Tibial nerve (tissue), 4 donors: ENCODE data around the gene NNAT. TPM values are rescaled to one million over a fixed set of nuclear protein-coding genes. Genes with fewer than 3 reads are reported as not detected.

Source experiments
- DNase-seq, 2 donors: peaks; one replicate each; pipeline ENCODE4 v3.0.0-alpha.2; 2019; ENCODE audit warnings: low spot score in 2 of 2
- H3K27ac ChIP-seq, 4 donors: fragments of 200-600 bp; sonication (generic) in 3 of 4; one replicate each; pipeline ENCODE4 v1.5.1; 2017 to 2019; ENCODE audit warnings: mild to moderate bottlenecking in 1 of 4
- H3K27me3 ChIP-seq, 2 donors: fragments of 200-600 bp; sonication (generic) in 1 of 2; one replicate each; pipeline versions ENCODE4 v1.5.1 to v1.6.0; 2017 to 2019
- H3K36me3 ChIP-seq, 3 donors: fragments of 200-600 bp; sonication (generic); one replicate each; pipeline ENCODE4 v1.5.1; 2018 to 2019
- H3K4me1 ChIP-seq, 4 donors: fragments of 200-600 bp; sonication (generic) in 3 of 4; one replicate each; pipeline ENCODE4 v1.5.1; 2017 to 2019
- H3K4me3 ChIP-seq, 4 donors: fragments of 200-600 bp; sonication (generic) in 3 of 4; one replicate each; pipeline ENCODE4 v1.5.1; 2017 to 2019; ENCODE audit warnings: mild to moderate bottlenecking in 1 of 4, moderate library complexity in 1 of 4
- H3K9me3 ChIP-seq, 4 donors: fragments of 200-600 bp; sonication (generic) in 3 of 4; one replicate each; pipeline ENCODE4 v1.5.1; 2017 to 2019
- EP300 ChIP-seq, 2 donors: sonication (generic); formaldehyde crosslinking; IDR thresholded peaks; one replicate each; pipeline ENCODE4 v1.6.1; 2017; ENCODE audit warnings: antibody characterized with exemption in 2 of 2, mild to moderate bottlenecking in 1 of 2
- POLR2A ChIP-seq, 2 donors: fragments of 450-650 bp; IDR thresholded peaks; one replicate each; pipeline ENCODE4 v1.6.1; 2017; ENCODE audit warnings: antibody characterized with exemption in 2 of 2, mild to moderate bottlenecking in 2 of 2, moderate library complexity in 2 of 2
- WGBS, 2 donors: methylation state at CpG; one replicate each; pipeline ENCODE4 v1.1.5; 2018; 5-methylcytosine and 5-hydroxymethylcytosine counted together
- total RNA-seq, 4 donors: library from RNA; depleted of rRNA; stranded (reverse); fragments of >200 nt; gene quantifications; one replicate each; pipeline ENCODE4 v1.1.0, GENCODE V29; 2016
- TF ChIP-seq, protein P1 (sequence below), 5 experiments: fragments of 200-600 bp in 3 of 5; fragments of 450-650 bp in 2 of 5; sonication (generic) in 3 of 5; IDR thresholded peaks; one replicate each; pipeline ENCODE4 v1.5.1; 2016 to 2019; ENCODE audit warnings: antibody characterized with exemption in 5 of 5, mild to moderate bottlenecking in 3 of 5, moderate library complexity in 2 of 5

Gene NNAT
- total RNA-seq, 4 donors from 2014 or later, result 2.7 to 12.3 (median 8.4) TPM

DNA sequence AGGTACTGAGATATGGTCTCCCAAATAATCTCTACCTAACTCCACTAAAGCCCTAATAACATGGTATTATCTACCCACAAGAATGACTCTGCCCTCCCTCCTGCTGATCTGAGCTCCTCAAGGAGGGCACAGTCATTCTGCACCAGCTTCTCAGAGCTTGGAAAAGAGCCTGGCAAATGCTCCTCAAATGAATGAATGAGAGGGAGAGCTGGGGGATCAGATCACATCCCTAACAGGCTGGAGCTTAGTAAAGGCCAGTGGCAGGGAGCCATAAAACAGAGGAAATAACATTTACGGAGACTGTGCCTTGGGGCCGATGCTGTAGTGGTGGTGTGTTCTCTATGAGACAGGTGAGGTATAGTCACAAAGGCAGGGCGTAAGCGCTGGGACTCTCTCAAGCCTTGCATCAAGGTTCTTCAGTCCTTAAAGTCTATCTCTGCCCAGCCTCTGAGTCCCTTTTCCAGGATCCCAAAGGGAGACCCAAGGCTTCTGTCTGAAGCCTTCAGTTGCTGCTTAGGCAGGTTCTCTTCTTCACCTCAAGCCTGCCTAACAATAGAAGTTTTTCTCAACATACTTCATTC is 7.2 kb upstream of the NNAT start:
- Histone ChIP-seq H3K4me3 (no peak overlapping the region), H3K27me3 (no peaks in the 10 kb centered on the region), H3K36me3 (peaks cover 0 to 82% (median 3%) of the 10 kb centered on the region in 3 donors), H3K4me1 (peaks cover 0 to 13% (median 0%) of the 10 kb centered on the region in 4 donors), H3K9me3 (no peaks in the 10 kb centered on the region), H3K27ac (no peak overlapping the region)
- TF ChIP-seq, protein P1, sequence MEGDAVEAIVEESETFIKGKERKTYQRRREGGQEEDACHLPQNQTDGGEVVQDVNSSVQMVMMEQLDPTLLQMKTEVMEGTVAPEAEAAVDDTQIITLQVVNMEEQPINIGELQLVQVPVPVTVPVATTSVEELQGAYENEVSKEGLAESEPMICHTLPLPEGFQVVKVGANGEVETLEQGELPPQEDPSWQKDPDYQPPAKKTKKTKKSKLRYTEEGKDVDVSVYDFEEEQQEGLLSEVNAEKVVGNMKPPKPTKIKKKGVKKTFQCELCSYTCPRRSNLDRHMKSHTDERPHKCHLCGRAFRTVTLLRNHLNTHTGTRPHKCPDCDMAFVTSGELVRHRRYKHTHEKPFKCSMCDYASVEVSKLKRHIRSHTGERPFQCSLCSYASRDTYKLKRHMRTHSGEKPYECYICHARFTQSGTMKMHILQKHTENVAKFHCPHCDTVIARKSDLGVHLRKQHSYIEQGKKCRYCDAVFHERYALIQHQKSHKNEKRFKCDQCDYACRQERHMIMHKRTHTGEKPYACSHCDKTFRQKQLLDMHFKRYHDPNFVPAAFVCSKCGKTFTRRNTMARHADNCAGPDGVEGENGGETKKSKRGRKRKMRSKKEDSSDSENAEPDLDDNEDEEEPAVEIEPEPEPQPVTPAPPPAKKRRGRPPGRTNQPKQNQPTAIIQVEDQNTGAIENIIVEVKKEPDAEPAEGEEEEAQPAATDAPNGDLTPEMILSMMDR (IDR thresholded peaks at IDR 0.05), result no peak
- TF ChIP-seq EP300 (IDR thresholded peaks at IDR 0.05), result no peak
- TF ChIP-seq POLR2A (IDR thresholded peaks at IDR 0.05), result no peak
- 74 to 79% methylated on average over 4 of the region's 4 CpGs for WGBS, 2 donors
- DNase-seq, result no peak

DNA sequence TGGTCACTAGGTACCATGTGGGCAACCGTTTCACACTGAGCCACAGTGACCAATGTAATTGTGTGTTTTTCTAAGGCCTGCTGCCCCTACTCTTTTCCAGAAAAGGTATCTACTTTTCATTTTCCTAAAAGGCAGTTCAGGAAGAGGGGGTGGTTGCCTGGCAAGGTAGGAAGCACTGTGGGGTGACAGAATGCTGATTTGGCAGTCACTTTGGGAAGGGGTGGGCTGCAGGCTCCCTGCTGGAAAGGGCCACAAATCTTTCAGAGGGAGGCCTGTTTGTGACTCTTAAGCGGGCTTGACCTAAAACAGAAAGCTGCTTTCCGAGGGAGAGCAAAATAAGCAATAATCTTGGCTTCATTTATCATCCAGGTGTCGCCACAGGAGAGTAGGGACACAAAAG is 5.2 kb upstream of the NNAT start:
- Histone ChIP-seq H3K4me1 (peaks cover 0 to 34% (median 6%) of the 10 kb centered on the region in 4 donors), H3K4me3 (no peak overlapping the region), H3K9me3 (no peaks in the 10 kb centered on the region), H3K27ac (no peak overlapping the region), H3K27me3 (no peaks in the 10 kb centered on the region), H3K36me3 (peaks cover 0 to 75% (median 3%) of the 10 kb centered on the region in 3 donors)
- TF ChIP-seq EP300 (IDR thresholded peaks at IDR 0.05) (no peak), POLR2A (IDR thresholded peaks at IDR 0.05) (no peak)
- TF ChIP-seq, protein P1 (IDR thresholded peaks at IDR 0.05), result no peak
- DNase-seq, result no peak
- 77 to 85% methylated on average over 4 of the region's 4 CpGs for WGBS, 2 donors

DNA sequence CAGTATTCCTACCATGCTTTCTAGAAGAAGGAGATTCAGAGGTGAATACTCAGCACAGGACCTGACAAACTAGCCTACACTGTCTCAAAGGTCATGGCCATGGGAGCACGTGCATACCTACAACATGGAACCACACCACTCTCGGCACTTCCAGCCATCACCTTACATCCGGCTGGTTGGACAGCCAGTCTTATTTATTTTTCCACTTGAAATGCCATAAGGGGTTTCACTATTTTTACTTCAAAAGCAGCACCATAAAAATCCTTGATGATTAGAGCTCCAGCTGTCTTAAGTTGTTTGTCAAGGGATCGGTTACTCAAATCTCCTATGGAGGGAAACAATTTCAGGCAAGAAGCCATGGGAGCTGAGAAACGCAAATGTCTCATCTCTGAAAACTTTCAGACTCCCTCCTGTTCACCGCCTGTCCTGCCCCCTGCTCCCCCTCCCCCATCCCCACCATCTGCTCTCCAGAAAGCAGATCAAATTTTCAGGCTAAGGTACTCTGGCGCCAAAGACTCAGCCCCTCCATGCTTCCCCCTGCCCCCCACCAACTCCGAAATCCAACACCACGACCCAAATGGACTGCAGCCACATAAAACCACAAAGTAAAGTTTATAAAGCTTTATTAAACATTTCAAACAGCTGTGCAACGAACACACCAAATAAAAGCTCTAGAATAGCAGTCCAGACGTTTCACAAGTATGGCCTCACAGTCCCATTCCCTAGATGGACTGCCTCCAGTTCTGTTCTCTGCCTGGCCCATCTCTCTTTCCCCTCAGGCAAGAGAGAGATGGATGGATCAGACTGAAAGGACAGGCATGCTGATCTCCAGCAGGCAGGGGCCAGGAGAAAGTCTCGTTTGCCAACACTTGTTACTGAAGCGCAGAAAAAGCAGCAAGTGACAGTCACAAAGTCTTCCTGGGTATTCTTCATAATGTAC is 4.0 kb upstream of the NNAT start:
- TF ChIP-seq, protein P1 (IDR thresholded peaks at IDR 0.05), result no peak
- TF ChIP-seq POLR2A (IDR thresholded peaks at IDR 0.05) (no peak), EP300 (IDR thresholded peaks at IDR 0.05) (no peak)
- Histone ChIP-seq H3K4me3 (no peak overlapping the region), H3K27ac (no peak overlapping the region), H3K27me3 (no peaks in the 10 kb centered on the region), H3K36me3 (peaks cover 0 to 69% (median 3%) of the 10 kb centered on the region in 3 donors), H3K4me1 (peaks cover 0 to 40% (median 6%) of the 10 kb centered on the region in 4 donors), H3K9me3 (no peaks in the 10 kb centered on the region)
- DNase-seq, result no peak
- WGBS, 2 donors, result 58 to 64% methylated on average over 13 of the region's 13 CpGs

DNA sequence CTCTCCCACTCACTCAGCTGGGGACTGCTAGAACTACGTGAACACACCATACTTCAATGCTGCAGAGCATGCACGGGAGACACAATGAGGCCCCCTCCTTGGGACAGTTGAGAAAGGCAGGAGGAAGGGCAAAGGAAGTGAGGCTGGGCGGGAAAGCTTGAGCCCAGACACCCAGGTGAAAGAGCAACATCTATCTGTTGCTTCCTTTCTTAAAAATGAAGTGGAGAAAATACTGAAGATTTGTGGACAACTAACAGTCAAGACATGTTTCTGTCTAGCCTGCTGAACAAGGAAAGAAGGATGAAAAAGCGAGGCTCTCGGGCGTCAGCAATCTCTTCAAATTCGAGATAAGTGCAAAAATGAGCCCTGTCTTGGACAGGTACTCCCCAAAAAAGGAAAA is 3.0 kb upstream of the NNAT start:
- no peak overlapping the region for H3K27ac ChIP-seq

More for the DNA sequence above, 3.0 kb upstream of the NNAT start:
- no peak overlapping the region for H3K4me3 ChIP-seq
- WGBS, 2 donors, result 88 to 90% methylated on average over 7 of the region's 7 CpGs
- peaks cover 0 to 67% (median 0%) of the 10 kb centered on the region in 3 donors for H3K36me3 ChIP-seq
- H3K27me3 ChIP-seq, result no peaks in the 10 kb centered on the region
- no peak for DNase-seq
- TF ChIP-seq EP300 (IDR thresholded peaks at IDR 0.05) (no peak), POLR2A (IDR thresholded peaks at IDR 0.05) (no peak)
- TF ChIP-seq, protein P1 (IDR thresholded peaks at IDR 0.05), result no peak
- H3K9me3 ChIP-seq, result no peaks in the 10 kb centered on the region
- H3K4me1 ChIP-seq, result peaks cover 0 to 50% (median 6%) of the 10 kb centered on the region in 4 donors
